ENCODE results near the gene ASIC3.

The ASIC3 gene

GRCh38 chr7:151066273-151066974, 18.1 kb downstream of the ASIC3 start:
- peaks cover 4% of the 10 kb centered on the region for H3K4me1 Mint-ChIP-seq
- peaks cover 5% of the 10 kb centered on the region for H3K36me3 Mint-ChIP-seq
- H3K27ac Mint-ChIP-seq = no peak overlapping the region
- H3K27me3 Mint-ChIP-seq = no peaks in the 10 kb centered on the region
- no peaks in the 10 kb centered on the region for H3K9me3 Mint-ChIP-seq
- H3K4me3 Mint-ChIP-seq = no peak overlapping the region

DNA sequence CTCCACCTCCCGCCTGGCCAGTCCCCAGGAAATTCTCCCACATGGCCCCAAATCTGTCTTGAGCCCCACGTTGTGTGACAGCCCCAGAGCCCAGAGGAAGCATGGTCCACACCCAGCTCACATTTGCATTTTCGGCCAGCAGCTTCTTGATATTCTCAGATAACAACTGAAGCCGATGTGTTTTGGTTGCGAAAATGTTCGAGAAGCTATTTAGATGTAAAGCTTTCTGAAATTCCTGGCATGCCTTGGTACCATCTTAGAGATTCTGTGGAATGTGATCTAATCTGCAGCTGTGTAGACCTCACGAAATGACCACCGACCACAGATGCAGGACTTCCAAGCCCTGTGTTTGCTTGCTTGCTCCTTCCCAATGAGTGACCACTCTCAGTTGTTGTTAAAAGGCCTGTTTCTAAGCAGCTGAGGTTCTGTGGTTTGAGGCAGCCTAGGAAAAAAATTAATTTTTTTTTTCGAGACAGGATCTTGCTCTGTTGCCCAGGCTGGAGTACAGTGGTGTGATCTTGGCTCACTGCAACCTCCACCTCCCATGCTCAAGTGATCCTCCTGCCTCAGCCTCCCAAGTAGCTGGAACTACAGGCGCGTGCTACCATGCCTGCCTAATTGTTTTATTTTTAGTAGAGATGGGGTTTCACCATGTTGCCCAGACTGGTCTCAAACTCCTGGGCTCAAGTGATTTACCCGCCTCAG, 19.9 kb downstream of the ASIC3 start:
- no peaks in the 10 kb centered on the region for H3K4me1 Mint-ChIP-seq
- H3K4me3 Mint-ChIP-seq = no peak overlapping the region
- H3K27ac Mint-ChIP-seq = no peak overlapping the region
- peaks cover 7% of the 10 kb centered on the region for H3K36me3 Mint-ChIP-seq
- H3K27me3 Mint-ChIP-seq = no peaks in the 10 kb centered on the region
- no peaks in the 10 kb centered on the region for H3K9me3 Mint-ChIP-seq

GRCh38 chr7:151069841-151070573, 21.7 kb downstream of the ASIC3 start:
- Mint-ChIP-seq H3K4me1 (no peaks in the 10 kb centered on the region), H3K9me3 (no peaks in the 10 kb centered on the region), H3K27ac (no peak overlapping the region), H3K4me3 (no peak overlapping the region), H3K27me3 (no peaks in the 10 kb centered on the region), H3K36me3 (peaks cover 8% of the 10 kb centered on the region)

- Mint-ChIP-seq H3K27ac (no peak overlapping the region), H3K4me1 (no peaks in the 10 kb centered on the region), H3K4me3 (no peak overlapping the region), H3K36me3 (peaks cover 10% of the 10 kb centered on the region), H3K27me3 (no peaks in the 10 kb centered on the region), H3K9me3 (no peaks in the 10 kb centered on the region)
These were observed 22.2 kb downstream of the ASIC3 start for GRCh38 chr7:151070574-151070960.

GRCh38 chr7:151071032-151071866, 22.9 kb downstream of the ASIC3 start:
- Mint-ChIP-seq H3K9me3 (no peaks in the 10 kb centered on the region), H3K4me3 (no peak overlapping the region), H3K27ac (no peak overlapping the region), H3K27me3 (no peaks in the 10 kb centered on the region), H3K36me3 (peaks cover 10% of the 10 kb centered on the region), H3K4me1 (no peaks in the 10 kb centered on the region)

DNA sequence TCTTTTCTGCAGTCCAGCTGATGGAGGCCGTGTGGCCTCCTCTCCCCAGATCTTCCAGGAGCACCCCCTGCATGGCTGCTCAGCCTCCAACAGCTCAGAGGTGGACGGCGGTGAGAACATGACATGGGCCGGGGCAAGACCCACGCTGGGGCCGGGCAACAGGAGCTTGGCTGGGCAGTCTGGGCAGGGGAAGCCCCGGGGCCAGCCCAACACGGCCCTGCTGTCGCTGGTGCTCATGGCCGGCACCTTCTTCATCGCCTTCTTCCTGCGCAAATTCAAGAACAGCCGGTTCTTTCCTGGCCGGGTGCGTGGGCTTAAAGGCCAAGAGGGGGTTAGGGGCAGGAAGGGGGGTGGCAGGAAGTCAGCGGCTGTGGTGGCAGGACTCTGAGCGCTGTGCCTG, 25.7 kb downstream of the ASIC3 start:
- no peak overlapping the region for H3K27ac Mint-ChIP-seq
- H3K4me1 Mint-ChIP-seq = peaks cover 9% of the 10 kb centered on the region
- peaks cover 8% of the 10 kb centered on the region for H3K36me3 Mint-ChIP-seq
- no peaks in the 10 kb centered on the region for H3K9me3 Mint-ChIP-seq
- no peaks in the 10 kb centered on the region for H3K27me3 Mint-ChIP-seq
- H3K4me3 Mint-ChIP-seq = no peak overlapping the region

DNA sequence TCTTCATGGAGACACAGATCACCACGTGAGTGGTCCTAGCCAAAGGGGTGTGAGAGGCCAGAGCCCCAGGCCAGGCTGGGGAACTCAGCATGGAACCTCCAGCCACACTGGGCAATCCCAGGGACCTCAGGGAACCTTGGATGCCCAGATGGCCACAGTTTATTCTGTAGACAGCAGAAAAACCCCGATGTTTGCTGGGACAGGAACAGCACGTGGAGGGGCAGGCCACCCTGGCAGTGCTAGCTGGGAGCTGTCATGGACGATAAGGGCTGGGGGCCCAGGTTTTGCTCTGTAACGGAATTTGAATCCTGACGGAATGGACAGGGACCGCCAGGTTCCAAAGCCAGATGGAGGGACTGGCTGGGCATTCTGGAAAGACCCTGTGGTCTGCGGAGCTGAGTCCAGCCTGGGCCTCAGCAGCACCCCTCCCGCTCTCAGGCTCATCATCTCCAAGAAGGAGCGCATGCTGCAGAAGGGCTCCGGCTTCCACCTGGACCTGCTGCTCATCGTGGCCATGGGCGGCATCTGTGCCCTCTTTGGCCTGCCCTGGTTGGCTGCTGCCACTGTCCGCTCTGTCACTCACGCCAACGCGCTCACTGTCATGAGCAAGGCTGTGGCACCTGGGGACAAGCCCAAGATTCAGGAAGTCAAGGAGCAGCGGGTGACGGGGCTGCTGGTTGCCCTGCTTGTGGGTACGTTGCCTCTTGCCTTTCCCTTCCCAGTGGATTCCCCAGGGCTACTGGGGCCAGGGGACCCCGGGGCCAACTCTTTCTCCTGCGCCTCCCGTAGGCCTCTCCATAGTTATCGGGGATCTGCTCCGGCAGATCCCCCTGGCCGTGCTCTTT, 26.7 kb downstream of the ASIC3 start:
- peaks cover 16% of the 10 kb centered on the region for H3K4me1 Mint-ChIP-seq
- H3K36me3 Mint-ChIP-seq = peaks cover 5% of the 10 kb centered on the region
- peak overlapping the region; percentile 91 for H3K27ac Mint-ChIP-seq
- H3K9me3 Mint-ChIP-seq = no peaks in the 10 kb centered on the region
- no peak overlapping the region for H3K4me3 Mint-ChIP-seq
- no peaks in the 10 kb centered on the region for H3K27me3 Mint-ChIP-seq

DNA sequence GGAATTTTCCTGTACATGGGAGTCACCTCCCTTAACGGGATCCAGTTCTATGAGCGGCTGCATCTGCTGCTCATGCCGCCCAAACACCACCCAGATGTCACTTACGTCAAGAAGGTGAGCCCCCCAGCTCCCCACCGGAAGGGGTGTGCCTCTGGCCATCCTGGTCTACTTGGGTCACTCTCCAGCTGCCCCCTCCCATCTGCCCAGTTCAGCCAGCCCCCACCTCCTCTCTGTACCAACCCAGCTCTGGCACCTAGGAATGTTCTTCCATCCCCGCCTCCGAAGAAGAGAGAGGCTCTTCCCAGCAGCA, 27.3 kb downstream of the ASIC3 start:
- peaks cover 5% of the 10 kb centered on the region for H3K36me3 Mint-ChIP-seq
- no peaks in the 10 kb centered on the region for H3K27me3 Mint-ChIP-seq
- no peak overlapping the region for H3K4me3 Mint-ChIP-seq
- H3K4me1 Mint-ChIP-seq = peaks cover 17% of the 10 kb centered on the region
- H3K27ac Mint-ChIP-seq = peak overlapping the region; percentile 91
- no peaks in the 10 kb centered on the region for H3K9me3 Mint-ChIP-seq

- Mint-ChIP-seq H3K4me3 (no peak overlapping the region), H3K27ac (no peak overlapping the region), H3K9me3 (no peaks in the 10 kb centered on the region), H3K36me3 (peaks cover 5% of the 10 kb centered on the region), H3K27me3 (no peaks in the 10 kb centered on the region), H3K4me1 (peaks cover 17% of the 10 kb centered on the region)
These were observed 27.7 kb downstream of the ASIC3 start for GRCh38 chr7:151075978-151076426.

DNA sequence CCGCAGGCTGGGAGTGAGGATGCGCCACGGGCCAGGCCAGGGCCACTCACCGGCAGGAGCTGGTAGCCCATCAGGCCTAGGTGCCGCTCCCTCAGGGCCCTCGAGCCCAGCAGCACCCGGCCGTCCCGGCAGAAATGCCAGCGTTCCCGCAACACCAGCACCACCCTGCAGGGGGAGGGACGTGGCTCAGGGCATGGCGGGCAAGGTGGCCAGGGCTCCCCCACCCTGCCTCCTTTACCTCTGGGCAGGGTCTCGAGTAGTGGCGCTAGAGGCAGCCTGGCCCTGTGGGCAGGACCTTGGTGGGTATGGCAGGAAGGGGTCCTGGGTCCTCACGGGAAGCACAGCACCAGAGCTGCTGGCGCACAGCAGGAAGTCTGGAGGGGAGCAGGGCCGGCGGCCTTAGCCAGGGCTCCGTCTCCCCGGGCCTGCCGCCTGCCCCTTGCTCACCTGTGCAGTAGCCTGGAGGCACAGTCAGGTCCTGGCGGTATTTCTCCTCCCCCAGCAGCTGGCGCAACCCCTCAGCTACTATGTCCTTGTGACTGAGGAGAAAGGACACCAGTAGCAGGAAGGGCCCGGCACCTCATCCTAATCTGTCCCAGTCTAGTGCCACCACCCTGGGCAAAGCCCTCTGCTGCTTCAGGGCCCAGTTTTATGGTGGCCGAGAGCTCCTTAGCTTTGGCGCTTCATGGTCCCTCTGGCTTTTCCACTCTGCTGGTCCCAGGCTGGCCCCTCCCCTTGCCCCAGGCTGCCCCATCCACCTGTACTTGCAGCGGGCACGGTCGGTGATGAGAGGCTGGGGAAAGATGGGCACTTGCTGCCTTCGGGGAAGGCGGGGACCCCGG, 28.8 kb downstream of the ASIC3 start:
- Mint-ChIP-seq H3K9me3 (no peaks in the 10 kb centered on the region), H3K27me3 (no peaks in the 10 kb centered on the region), H3K36me3 (peaks cover 3% of the 10 kb centered on the region), H3K4me1 (peaks cover 20% of the 10 kb centered on the region), H3K27ac (no peak overlapping the region), H3K4me3 (no peak overlapping the region)

DNA sequence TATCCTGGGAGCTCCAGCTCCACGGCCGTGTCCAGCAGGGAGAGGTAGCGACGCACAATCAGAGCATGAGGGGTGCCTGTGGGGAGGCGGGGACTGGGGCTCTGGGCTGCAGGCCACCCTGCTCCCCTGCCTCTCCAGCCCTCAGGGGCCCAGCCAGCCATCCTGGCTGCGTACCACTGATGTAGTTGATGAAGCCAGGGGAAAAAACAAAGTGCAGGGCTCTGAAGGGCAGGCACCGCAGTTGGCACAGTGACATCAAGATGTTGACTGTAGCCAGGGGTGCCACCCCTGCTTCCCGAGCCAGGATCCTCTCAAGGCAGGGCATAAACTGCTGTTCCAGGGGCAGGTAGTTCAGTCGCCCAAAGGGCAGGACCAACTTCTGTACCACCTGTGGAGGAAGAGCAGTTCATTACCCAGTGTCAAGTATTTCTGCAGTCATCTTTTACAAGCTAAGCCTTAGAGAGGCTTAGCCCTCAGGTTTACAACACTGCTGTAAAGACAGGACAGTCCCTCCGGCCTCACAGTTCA, 29.4 kb downstream of the ASIC3 start:
- peaks cover 4% of the 10 kb centered on the region for H3K36me3 Mint-ChIP-seq
- peaks cover 24% of the 10 kb centered on the region for H3K4me1 Mint-ChIP-seq

DNA sequence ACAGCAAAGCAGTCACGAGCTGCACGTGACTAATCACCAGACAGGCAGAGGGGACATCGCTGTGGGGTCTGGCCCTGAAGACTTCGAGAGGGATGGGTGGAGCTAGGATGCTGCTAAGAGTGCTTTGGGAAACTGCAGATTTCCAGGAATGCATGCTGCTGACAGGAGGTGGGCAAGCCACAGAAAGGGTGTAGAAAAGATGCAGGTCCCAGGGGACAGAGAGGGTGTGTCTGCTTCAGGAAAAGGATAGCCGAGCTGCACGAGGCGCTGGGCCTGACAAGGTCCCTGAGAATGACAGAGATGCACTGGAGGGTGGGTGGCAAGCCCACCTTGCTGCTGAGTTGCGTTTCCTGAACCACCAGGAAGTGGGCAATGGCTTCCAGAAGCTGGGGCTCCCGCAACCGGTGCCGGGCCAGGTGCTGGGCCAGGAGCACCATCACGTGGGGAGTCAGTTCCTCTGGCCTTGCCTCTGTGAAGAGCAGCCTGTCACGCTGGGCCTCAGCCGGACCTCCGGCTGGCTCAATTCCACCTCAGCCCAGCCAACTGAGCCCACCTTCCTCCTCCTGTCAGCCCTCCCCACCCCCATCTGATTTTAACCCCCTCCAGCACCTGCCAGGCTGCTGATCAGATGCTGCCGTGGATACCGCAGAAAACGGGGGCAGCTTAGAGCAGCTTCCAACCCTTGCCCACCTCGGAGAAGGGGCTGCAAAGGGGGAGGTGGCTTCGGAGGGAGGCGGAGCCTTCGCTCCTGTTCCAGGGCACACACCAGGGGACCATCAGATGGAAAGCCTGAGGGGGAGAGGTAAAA, 30.1 kb downstream of the ASIC3 start:
- H3K4me1 Mint-ChIP-seq = peaks cover 26% of the 10 kb centered on the region
- H3K36me3 Mint-ChIP-seq = peaks cover 5% of the 10 kb centered on the region
- peak overlapping the region; percentile 87 for H3K27ac Mint-ChIP-seq
- peak overlapping the region; percentile 98 for H3K4me3 Mint-ChIP-seq
- no peaks in the 10 kb centered on the region for H3K9me3 Mint-ChIP-seq
- no peaks in the 10 kb centered on the region for H3K27me3 Mint-ChIP-seq

More for the DNA sequence above, 29.4 kb downstream of the ASIC3 start:
- Mint-ChIP-seq H3K27ac (peak overlapping the region; percentile 66), H3K9me3 (no peaks in the 10 kb centered on the region), H3K4me3 (peak overlapping the region; percentile 73), H3K27me3 (no peaks in the 10 kb centered on the region)

- Mint-ChIP-seq H3K4me1 (peaks cover 26% of the 10 kb centered on the region), H3K4me3 (peak overlapping the region; percentile 98), H3K9me3 (no peaks in the 10 kb centered on the region), H3K36me3 (peaks cover 5% of the 10 kb centered on the region), H3K27me3 (no peaks in the 10 kb centered on the region), H3K27ac (peak overlapping the region; percentile 87)
These were observed 31.0 kb downstream of the ASIC3 start for GRCh38 chr7:151079199-151079910.
